ENCODE results near the gene PIGR. TPM values are rescaled to one million over a fixed set of nuclear protein-coding genes. Genes with fewer than 3 reads are reported as not detected.

PIGR gene
- total and polyA plus RNA-seq, 2 donors (not counting 3 experiments of a cell fraction or from before 2014, with no cell fraction given) = not detected

DNA sequence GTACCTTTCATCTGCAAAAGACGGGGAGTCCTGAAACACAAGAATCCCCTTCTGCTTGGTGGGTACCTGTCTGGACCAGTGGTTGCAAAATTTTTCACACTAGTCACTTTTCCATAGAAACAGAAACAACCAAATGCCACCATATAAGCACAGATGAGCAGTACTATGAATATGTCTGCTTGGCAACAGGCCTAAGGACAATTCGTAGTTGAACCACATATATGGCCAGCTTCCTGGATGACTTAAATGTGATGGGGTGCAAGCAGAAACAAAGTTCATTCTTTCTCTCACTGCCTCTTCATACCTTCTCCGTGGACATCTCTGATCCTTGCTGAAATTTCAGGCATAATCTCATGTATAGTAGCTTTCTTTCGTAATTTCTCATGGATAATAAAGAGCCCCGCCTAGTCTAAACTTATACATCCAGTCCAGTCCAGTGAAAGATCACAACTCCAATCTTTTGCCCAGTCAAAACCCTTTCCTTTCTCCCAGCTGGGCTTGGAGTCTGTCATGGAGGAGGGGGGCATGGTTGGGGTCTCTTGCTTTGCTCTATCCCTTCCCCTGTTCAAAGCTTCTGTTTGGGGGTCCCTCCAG, 16.9 kb upstream of the PIGR start:
- Histone ChIP-seq H4K20me1 (replicated peaks; ENCODE audit: control insufficient read depth, extremely low read depth, insufficient read depth, low read length) (no peaks in the 10 kb centered on the region), H3K4me3 (replicated peaks in 1 of 3; ENCODE audit: insufficient read depth in 1 of 3, low read depth in 1 of 3, low read length in 3 of 3) (no peak overlapping the region), H3K9me3 (replicated peaks; ENCODE audit: control insufficient read depth, insufficient read depth, low read length) (no peaks in the 10 kb centered on the region), H3K9me1 (replicated peaks; ENCODE audit: control insufficient read depth, extremely low read depth, insufficient read depth, low read length) (no peaks in the 10 kb centered on the region), H3K4me2 (ENCODE audit: insufficient read depth, low read length) (no peak overlapping the region), H3K4me1 (ENCODE audit: control insufficient read depth, extremely low read depth, insufficient read depth, low read length) (no peaks in the 10 kb centered on the region), H3K27me3 (ENCODE audit: control insufficient read depth in 2 of 2, insufficient read depth in 2 of 2, low read length in 2 of 2) (no peaks in the 10 kb centered on the region), H2AFZ (ENCODE audit: low read depth, low read length) (no peak overlapping the region), H3K9ac (replicated peaks; ENCODE audit: extremely low read depth, insufficient read depth, low read length) (no peak overlapping the region), H3K79me2 (ENCODE audit: control insufficient read depth, insufficient read depth, low read length) (no peaks in the 10 kb centered on the region), H3K36me3 (ENCODE audit: control insufficient read depth in 2 of 2, extremely low read depth in 1 of 2, insufficient read depth in 2 of 2, low read length in 2 of 2) (no peaks in the 10 kb centered on the region), H3K27ac (ENCODE audit: insufficient read depth, low read depth, low read length) (no peak overlapping the region)
- dilution Hi-C loops (cut with MboI; ENCODE audit: extremely low pct_ligation_motif_present, low sequenced_read_pairs) = no loop called here
- no peak for FAIRE-seq
- intact Hi-C loops (cut with micrococcal nuclease) = no loop called here
- no TSS peak for BruUV-seq (replicated peaks)
- DNase-seq (ENCODE audit: low read depth, low spot score) = no peak
- ChIA-PET CTCF (interaction anchor here (1.3 kb wide), 1 partner anchor 51 kb away, joined by 5 read pairs; no protein-coding TSS in a partner anchor), POLR2A (no interaction called here)
- TF ChIP-seq MYC (IDR thresholded peaks at IDR 0.05; ENCODE audit: low read depth, low read length) (no peak), FOS (IDR thresholded peaks at IDR 0.05; ENCODE audit: borderline replicate concordance, insufficient read depth, low read length) (no peak), EZH2 (IDR thresholded peaks at IDR 0.05; ENCODE audit: borderline replicate concordance, low read depth, low read length, severe bottlenecking) (no peak), GATA2 (IDR thresholded peaks at IDR 0.05; ENCODE audit: insufficient read depth, insufficient read length, low read depth, low read length) (no peak), POLR2AphosphoS5 (IDR thresholded peaks at IDR 0.05; ENCODE audit: insufficient read depth, low read depth, low read length) (no peak), JUN (IDR thresholded peaks at IDR 0.05; ENCODE audit: borderline replicate concordance, insufficient read depth, insufficient read length, low read depth) (no peak), POLR2A (IDR thresholded peaks at IDR 0.05; ENCODE audit: low read depth, low read length) (no peak)
- TF ChIP-seq, protein P1, sequence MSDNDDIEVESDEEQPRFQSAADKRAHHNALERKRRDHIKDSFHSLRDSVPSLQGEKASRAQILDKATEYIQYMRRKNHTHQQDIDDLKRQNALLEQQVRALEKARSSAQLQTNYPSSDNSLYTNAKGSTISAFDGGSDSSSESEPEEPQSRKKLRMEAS (IDR thresholded peaks at IDR 0.05; ENCODE audit: insufficient read depth, insufficient read length) = no peak
- TF ChIP-seq, protein P2, sequence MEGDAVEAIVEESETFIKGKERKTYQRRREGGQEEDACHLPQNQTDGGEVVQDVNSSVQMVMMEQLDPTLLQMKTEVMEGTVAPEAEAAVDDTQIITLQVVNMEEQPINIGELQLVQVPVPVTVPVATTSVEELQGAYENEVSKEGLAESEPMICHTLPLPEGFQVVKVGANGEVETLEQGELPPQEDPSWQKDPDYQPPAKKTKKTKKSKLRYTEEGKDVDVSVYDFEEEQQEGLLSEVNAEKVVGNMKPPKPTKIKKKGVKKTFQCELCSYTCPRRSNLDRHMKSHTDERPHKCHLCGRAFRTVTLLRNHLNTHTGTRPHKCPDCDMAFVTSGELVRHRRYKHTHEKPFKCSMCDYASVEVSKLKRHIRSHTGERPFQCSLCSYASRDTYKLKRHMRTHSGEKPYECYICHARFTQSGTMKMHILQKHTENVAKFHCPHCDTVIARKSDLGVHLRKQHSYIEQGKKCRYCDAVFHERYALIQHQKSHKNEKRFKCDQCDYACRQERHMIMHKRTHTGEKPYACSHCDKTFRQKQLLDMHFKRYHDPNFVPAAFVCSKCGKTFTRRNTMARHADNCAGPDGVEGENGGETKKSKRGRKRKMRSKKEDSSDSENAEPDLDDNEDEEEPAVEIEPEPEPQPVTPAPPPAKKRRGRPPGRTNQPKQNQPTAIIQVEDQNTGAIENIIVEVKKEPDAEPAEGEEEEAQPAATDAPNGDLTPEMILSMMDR (IDR thresholded peaks at IDR 0.05; ENCODE audit: extremely low read depth in 1 of 2, insufficient read depth in 1 of 2, low read depth in 1 of 2, low read length in 2 of 2) = no peak

Measured in endothelial cell of umbilical vein (primary cell).